Thoracic aorta (tissue), 2 donors: ENCODE results near the gene NOPCHAP1. TPM values are rescaled to one million over a fixed set of nuclear protein-coding genes. Genes with fewer than 3 reads are reported as not detected.
A peak's percentile ranks its signal among the peaks of the same experiment; 100 is the strongest.

Experiments
- ATAC-seq: fragments of 150-250 bp; one replicate; pipeline ENCODE4 v1.8.0; 2017; ENCODE audit warnings: low read depth; ENCODE audit not compliant: insufficient number of reproducible peaks, low FRiP score
- DNase-seq: peaks from one replicate; pipeline ENCODE4 v3.0.0-alpha.2; 2020; ENCODE audit warnings: low spot score
- H3K27ac ChIP-seq, 2 donors: fragments of 200-600 bp; sonication (generic); 1 replicate in 1 of 2; 2 replicates in 1 of 2; pipeline ENCODE4 v1.5.1; 2016; ENCODE audit warnings: mild to moderate bottlenecking in 2 of 2, moderate library complexity in 2 of 2
- H3K27me3 ChIP-seq: fragments of 200-600 bp; sonication (generic); replicated peaks from 2 replicates; pipeline ENCODE4 v1.6.0; 2016; ENCODE audit warnings: mild to moderate bottlenecking; ENCODE audit not compliant: insufficient read depth
- H3K36me3 ChIP-seq: fragments of 200-600 bp; sonication (generic); one replicate; pipeline ENCODE4 v1.5.1; 2016
- H3K4me1 ChIP-seq, 2 donors: fragments of 200-600 bp; sonication (generic); 1 replicate in 1 of 2; 2 replicates in 1 of 2; pipeline versions ENCODE4 v1.5.1 to v1.6.0; 2016; ENCODE audit warnings: low read depth in 2 of 2, mild to moderate bottlenecking in 1 of 2; ENCODE audit not compliant: control insufficient read depth in 1 of 2
- H3K4me3 ChIP-seq: fragments of 200-600 bp; sonication (generic); 2 replicates; pipeline ENCODE4 v1.5.1; 2016; ENCODE audit warnings: mild to moderate bottlenecking
- H3K9me3 ChIP-seq: fragments of 200-600 bp; sonication (generic); 2 replicates; pipeline ENCODE4 v1.5.1; 2016
- total RNA-seq, 2 donors: library from RNA; depleted of rRNA; stranded (reverse); fragments of >200 nt; gene quantifications; one replicate each; pipeline versions ENCODE4 v1.1.0 to v1.2.3, GENCODE V29; 2016
- TF ChIP-seq, protein P1 (sequence below): fragments of 200-600 bp; sonication (generic); IDR thresholded peaks from one replicate; pipeline ENCODE4 v1.5.1; 2019; ENCODE audit warnings: antibody characterized with exemption

Gene NOPCHAP1
- total RNA-seq, 2 donors from 2014 or later: 2.0 to 3.5 TPM

DNA sequence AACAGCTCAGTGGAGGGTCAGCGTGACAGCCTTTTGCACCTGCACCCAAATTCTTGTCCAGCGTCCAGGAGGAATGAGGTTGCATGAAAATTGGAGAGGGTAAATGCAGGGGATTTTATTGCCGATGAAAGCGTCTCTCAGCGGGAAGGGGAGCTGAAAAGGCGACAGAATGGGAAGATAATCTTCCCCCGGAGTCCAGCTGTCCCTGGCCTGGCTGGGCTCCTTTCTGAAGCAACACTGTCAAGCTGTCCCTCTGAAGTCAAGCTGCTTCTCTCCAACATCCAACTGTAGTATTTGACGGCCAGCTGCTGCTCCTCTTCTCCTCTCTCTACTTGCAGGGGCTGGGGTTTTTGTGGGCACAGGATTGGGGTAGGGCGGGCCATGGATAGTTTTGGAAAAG, 32.7 kb downstream of the NOPCHAP1 start:
- DNase-seq: no peak
- ATAC-seq: no peak
- TF ChIP-seq, protein P1, sequence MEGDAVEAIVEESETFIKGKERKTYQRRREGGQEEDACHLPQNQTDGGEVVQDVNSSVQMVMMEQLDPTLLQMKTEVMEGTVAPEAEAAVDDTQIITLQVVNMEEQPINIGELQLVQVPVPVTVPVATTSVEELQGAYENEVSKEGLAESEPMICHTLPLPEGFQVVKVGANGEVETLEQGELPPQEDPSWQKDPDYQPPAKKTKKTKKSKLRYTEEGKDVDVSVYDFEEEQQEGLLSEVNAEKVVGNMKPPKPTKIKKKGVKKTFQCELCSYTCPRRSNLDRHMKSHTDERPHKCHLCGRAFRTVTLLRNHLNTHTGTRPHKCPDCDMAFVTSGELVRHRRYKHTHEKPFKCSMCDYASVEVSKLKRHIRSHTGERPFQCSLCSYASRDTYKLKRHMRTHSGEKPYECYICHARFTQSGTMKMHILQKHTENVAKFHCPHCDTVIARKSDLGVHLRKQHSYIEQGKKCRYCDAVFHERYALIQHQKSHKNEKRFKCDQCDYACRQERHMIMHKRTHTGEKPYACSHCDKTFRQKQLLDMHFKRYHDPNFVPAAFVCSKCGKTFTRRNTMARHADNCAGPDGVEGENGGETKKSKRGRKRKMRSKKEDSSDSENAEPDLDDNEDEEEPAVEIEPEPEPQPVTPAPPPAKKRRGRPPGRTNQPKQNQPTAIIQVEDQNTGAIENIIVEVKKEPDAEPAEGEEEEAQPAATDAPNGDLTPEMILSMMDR: no peak
- Histone ChIP-seq H3K9me3 (no peaks in the 10 kb centered on the region), H3K36me3 (no peaks in the 10 kb centered on the region), H3K4me3 (no peak overlapping the region), H3K4me1 (no peaks in the 10 kb centered on the region), H3K27me3 (no peaks in the 10 kb centered on the region), H3K27ac (no peak overlapping the region)

GRCh38 chr12:105020241-105020962, 34.3 kb downstream of the NOPCHAP1 start:
- DNase-seq (no peak), ATAC-seq (no peak)
- no peaks in the 10 kb centered on the region for H3K27me3 ChIP-seq
- TF ChIP-seq, protein P1: no peak
- peaks cover 5 to 14% of the 10 kb centered on the region in 2 donors for H3K4me1 ChIP-seq
- H3K4me3 ChIP-seq: no peak overlapping the region
- H3K27ac ChIP-seq: no peak overlapping the region
- no peaks in the 10 kb centered on the region for H3K9me3 ChIP-seq
- H3K36me3 ChIP-seq: no peaks in the 10 kb centered on the region

DNA sequence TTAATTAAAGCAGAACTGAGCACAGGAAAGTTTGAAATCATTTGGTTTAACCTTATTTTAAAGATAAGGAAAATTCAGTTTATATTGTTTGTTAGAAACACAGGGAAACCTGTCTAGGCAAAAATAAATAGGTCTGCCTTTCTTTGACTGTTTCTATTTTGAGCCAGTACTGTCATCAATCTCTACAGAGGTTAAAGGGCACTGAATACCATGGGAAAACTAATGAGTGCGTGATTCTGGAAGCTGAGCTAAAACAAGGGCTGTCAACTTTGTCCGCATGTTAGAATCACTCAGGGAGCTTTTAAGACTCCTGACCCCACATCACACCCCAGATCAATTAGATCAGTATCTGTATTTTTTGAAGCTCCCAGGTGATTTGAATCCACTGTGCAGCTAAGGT, 38.8 kb downstream of the NOPCHAP1 start:
- no peak for DNase-seq
- no peaks in the 10 kb centered on the region for H3K27me3 ChIP-seq
- no peak for ATAC-seq
- H3K9me3 ChIP-seq: no peaks in the 10 kb centered on the region
- TF ChIP-seq, protein P1: no peak
- H3K4me3 ChIP-seq: no peak overlapping the region
- peak overlapping the region; percentile 67 to 77 for H3K27ac ChIP-seq
- H3K36me3 ChIP-seq: no peaks in the 10 kb centered on the region
- H3K4me1 ChIP-seq: peaks cover 9 to 29% of the 10 kb centered on the region in 2 donors

GRCh38 chr12:105025890-105026289, 39.8 kb downstream of the NOPCHAP1 start:
- ATAC-seq (peak; percentile 85), DNase-seq (peak; percentile 34)
- Histone ChIP-seq H3K27ac (peak overlapping the region; percentile 67 to 77), H3K9me3 (no peaks in the 10 kb centered on the region), H3K4me3 (peak overlapping the region; percentile 32), H3K27me3 (no peaks in the 10 kb centered on the region), H3K36me3 (no peaks in the 10 kb centered on the region), H3K4me1 (peaks cover 9 to 29% of the 10 kb centered on the region in 2 donors)
- TF ChIP-seq, protein P1: no peak

DNA sequence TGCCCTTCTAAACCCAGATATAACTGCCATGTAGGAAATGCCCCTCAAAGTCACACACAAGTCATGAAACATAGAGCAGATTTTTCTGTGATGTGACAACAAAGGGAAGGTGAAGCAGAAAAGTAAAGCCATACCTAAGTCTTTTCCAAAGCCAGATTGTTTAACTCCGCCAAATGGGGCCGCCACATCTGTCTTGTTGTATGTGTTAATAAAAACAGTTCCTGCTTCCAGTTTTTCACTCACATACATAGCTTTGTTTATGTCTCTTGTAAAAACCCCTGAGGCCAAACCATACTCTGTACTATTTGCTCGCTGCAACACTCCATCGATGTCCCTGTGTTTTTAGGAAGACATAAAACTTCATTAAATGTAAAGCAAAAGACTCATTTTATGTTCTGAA, 40.3 kb downstream of the NOPCHAP1 start:
- Histone ChIP-seq H3K4me1 (peaks cover 9 to 29% of the 10 kb centered on the region in 2 donors), H3K9me3 (no peaks in the 10 kb centered on the region), H3K27me3 (no peaks in the 10 kb centered on the region), H3K36me3 (no peaks in the 10 kb centered on the region), H3K27ac (peak overlapping the region; percentile 31 to 68), H3K4me3 (no peak overlapping the region)
- ATAC-seq (no peak), DNase-seq (no peak)
- TF ChIP-seq, protein P1: no peak
